Measurements from ENCODE around the gene C12orf60. TPM values are rescaled to one million over a fixed set of nuclear protein-coding genes. Genes with fewer than 3 reads are reported as not detected.

C12orf60 gene
- total and polyA plus RNA-seq, 2 donors from 2014 or later, result 2.0 to 4.5 TPM

GRCh38 chr12:14802721-14803010, 804 bp upstream of the C12orf60 start:
- Histone ChIP-seq H3K36me3 (ENCODE audit: control insufficient read depth in 2 of 3, insufficient read depth in 3 of 3, low read length in 3 of 3) (peaks cover 1 to 15% (median 4%) of the 10 kb centered on the region in 3 donors), H3K9me3 (ENCODE audit: control insufficient read depth in 2 of 3, insufficient read depth in 1 of 3, low read length in 3 of 3) (no peaks in the 10 kb centered on the region), H3K4me3 (ENCODE audit: low read length in 3 of 3) (peak overlapping the region; percentile 96 to 99 (median 97)), H3K27me3 (ENCODE audit: control insufficient read depth, insufficient read depth, low read length) (no peaks in the 10 kb centered on the region), H3K9ac (ENCODE audit: low read length in 3 of 3) (peak overlapping the region; percentile 98 to 99 (median 99)), H3K27ac (ENCODE audit: low read depth in 2 of 2, low read length in 2 of 2) (peak overlapping the region; percentile 85 to 96), H3K4me1 (ENCODE audit: control insufficient read depth in 2 of 3, insufficient read depth in 2 of 3, low read depth in 1 of 3, low read length in 3 of 3) (peaks cover 2 to 4% (median 3%) of the 10 kb centered on the region in 3 donors)
- DNase-seq (peak in 1 of 5 donors; percentile 89), FAIRE-seq (no peak)
- intact Hi-C loops (cut with DNase I), result no loop called here
- TF ChIP-seq CTCF (IDR thresholded peaks at IDR 0.05; ENCODE audit: borderline replicate concordance, extremely low read depth, insufficient read depth), result no peak

- TF ChIP-seq CTCF (IDR thresholded peaks at IDR 0.05; ENCODE audit: borderline replicate concordance, extremely low read depth, insufficient read depth), result no peak
- DNase-seq (no peak), FAIRE-seq (no peak)
- H3K9me3 ChIP-seq (ENCODE audit: control insufficient read depth in 2 of 3, insufficient read depth in 1 of 3, low read length in 3 of 3), result no peaks in the 10 kb centered on the region
- peak overlapping the region; percentile 68 to 79 for H3K27ac ChIP-seq (ENCODE audit: low read depth in 2 of 2, low read length in 2 of 2)
- H3K4me1 ChIP-seq (ENCODE audit: control insufficient read depth in 2 of 3, insufficient read depth in 2 of 3, low read depth in 1 of 3, low read length in 3 of 3), result peaks cover 2 to 4% (median 3%) of the 10 kb centered on the region in 3 donors
- peaks cover 0 to 8% (median 2%) of the 10 kb centered on the region in 3 donors for H3K36me3 ChIP-seq (ENCODE audit: control insufficient read depth in 2 of 3, insufficient read depth in 3 of 3, low read length in 3 of 3)
- H3K4me3 ChIP-seq (ENCODE audit: low read length in 3 of 3), result peak overlapping the region; percentile 96 to 99 (median 97)
- H3K27me3 ChIP-seq (ENCODE audit: control insufficient read depth, insufficient read depth, low read length), result no peaks in the 10 kb centered on the region
- H3K9ac ChIP-seq (ENCODE audit: low read length in 3 of 3), result peak overlapping the region; percentile 75 to 99 (median 96)
- intact Hi-C loops (cut with DNase I), result no loop called here
These were observed 325 bp downstream of the C12orf60 start for GRCh38 chr12:14803830-14804160.

- DNase-seq, result no peak
- no peak overlapping the region for H3K27ac ChIP-seq (ENCODE audit: low read depth in 2 of 2, low read length in 2 of 2)
These were observed 6.9 kb downstream of the C12orf60 start for GRCh38 chr12:14810167-14810952.

More at GRCh38 chr12:14810167-14810952, 6.9 kb downstream of the C12orf60 start:
- Histone ChIP-seq H3K9me3 (ENCODE audit: control insufficient read depth in 2 of 3, insufficient read depth in 1 of 3, low read length in 3 of 3) (no peaks in the 10 kb centered on the region), H3K36me3 (ENCODE audit: control insufficient read depth in 2 of 3, insufficient read depth in 3 of 3, low read length in 3 of 3) (no peaks in the 10 kb centered on the region), H3K27me3 (ENCODE audit: control insufficient read depth, insufficient read depth, low read length) (no peaks in the 10 kb centered on the region), H3K4me3 (ENCODE audit: low read length in 3 of 3) (no peak overlapping the region), H3K9ac (ENCODE audit: low read length in 3 of 3) (no peak overlapping the region), H3K4me1 (ENCODE audit: control insufficient read depth in 2 of 3, insufficient read depth in 2 of 3, low read depth in 1 of 3, low read length in 3 of 3) (peaks cover 0 to 3% (median 0%) of the 10 kb centered on the region in 3 donors)
- TF ChIP-seq CTCF (IDR thresholded peaks at IDR 0.05; ENCODE audit: borderline replicate concordance, extremely low read depth, insufficient read depth), result no peak
- FAIRE-seq, result no peak
- intact Hi-C loops (cut with DNase I), result no loop called here
